Adipocyte (in vitro differentiated cells): ENCODE data around the gene TRIM14.
"Not testable (repeated sequence)": the region's sequence is repeated elsewhere in the genome, so short reads cannot be mapped to it uniquely, and the experiment has no call there.

Source experiments
- DNase-seq: peaks from one replicate; pipeline ENCODE4 v3.0.0-alpha.2; 2015; ENCODE audit warnings: low read depth
- H3K27me3 ChIP-seq: replicated peaks from 2 replicates; pipeline ENCODE4 v1.7.0; 2013; ENCODE audit warnings: mild to moderate bottlenecking, low read length, moderate library complexity; ENCODE audit not compliant: control insufficient read depth, insufficient read depth
- H3K36me3 ChIP-seq: 2 replicates; pipeline ENCODE4 v1.7.0; 2013; ENCODE audit warnings: low read length, mild to moderate bottlenecking, moderate library complexity; ENCODE audit not compliant: control insufficient read depth, insufficient read depth, severe bottlenecking
- H3K4me1 ChIP-seq: 2 replicates; pipeline ENCODE4 v1.7.0; 2013; ENCODE audit warnings: mild to moderate bottlenecking, low read length, moderate library complexity; ENCODE audit not compliant: control insufficient read depth, insufficient read depth
- H3K4me3 ChIP-seq: 2 replicates; pipeline ENCODE4 v1.7.0; 2013; ENCODE audit warnings: mild to moderate bottlenecking, low read length, moderate library complexity
- H3K9ac ChIP-seq: 2 replicates; pipeline ENCODE4 v1.7.0; 2013; ENCODE audit warnings: mild to moderate bottlenecking, low read length, moderate library complexity
- H3K9me3 ChIP-seq: 2 replicates; pipeline ENCODE4 v1.7.0; 2013; ENCODE audit warnings: mild to moderate bottlenecking, low read length, moderate library complexity; ENCODE audit not compliant: control insufficient read depth

The TRIM14 gene

DNA sequence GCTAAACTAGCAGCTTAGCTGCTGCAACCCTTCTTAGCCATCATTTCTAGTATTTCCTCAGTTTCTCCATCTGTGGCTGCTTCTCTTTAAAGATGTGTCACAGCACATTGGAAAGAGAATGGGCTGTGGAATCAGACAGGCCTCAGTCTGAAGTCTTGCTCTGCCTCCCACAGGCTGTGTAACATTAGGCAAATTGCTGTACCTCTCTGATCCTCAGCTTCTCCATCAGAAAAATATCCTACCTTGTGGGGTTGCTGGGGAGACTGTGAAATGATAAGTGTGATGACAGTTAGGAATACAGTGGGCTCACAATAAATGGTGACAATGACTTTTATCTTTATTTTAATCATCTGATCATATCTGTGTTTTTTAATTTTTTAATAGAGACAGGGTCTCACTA lies 17.5 kb upstream of the TRIM14 start:
- no peak for DNase-seq
- no peaks in the 10 kb centered on the region for H3K4me1 ChIP-seq

DNA sequence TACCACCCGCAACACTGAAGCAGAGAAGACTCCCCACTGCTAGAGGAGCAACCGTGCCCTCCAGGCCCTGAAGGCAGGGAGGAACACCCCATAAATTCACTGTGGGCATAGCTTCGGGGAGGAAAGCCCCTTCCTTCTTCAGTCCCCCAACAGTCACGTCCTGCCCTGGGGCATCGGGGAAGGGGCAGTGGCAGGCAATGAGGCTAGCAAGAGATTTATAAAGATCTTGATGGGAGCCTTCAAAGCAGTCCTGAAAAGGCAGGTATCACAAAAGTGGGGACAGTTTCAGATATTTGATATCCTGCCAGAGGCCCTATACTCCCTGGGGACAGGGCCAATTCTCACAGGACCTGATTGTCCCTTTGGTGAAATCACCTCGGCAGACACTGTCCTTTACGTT lies 16.9 kb upstream of the TRIM14 start:
- H3K9me3 ChIP-seq = no peaks in the 10 kb centered on the region
- no peaks in the 10 kb centered on the region for H3K4me1 ChIP-seq
- H3K36me3 ChIP-seq = no peaks in the 10 kb centered on the region
- H3K9ac ChIP-seq = no peak overlapping the region
- no peak overlapping the region for H3K4me3 ChIP-seq
- DNase-seq = no peak
- H3K27me3 ChIP-seq = peaks cover 14% of the 10 kb centered on the region

More for the DNA sequence above, 17.5 kb upstream of the TRIM14 start:
- Histone ChIP-seq H3K27me3 (peaks cover 14% of the 10 kb centered on the region), H3K9ac (no peak overlapping the region), H3K4me3 (no peak overlapping the region), H3K36me3 (no peaks in the 10 kb centered on the region), H3K9me3 (no peaks in the 10 kb centered on the region)

DNA sequence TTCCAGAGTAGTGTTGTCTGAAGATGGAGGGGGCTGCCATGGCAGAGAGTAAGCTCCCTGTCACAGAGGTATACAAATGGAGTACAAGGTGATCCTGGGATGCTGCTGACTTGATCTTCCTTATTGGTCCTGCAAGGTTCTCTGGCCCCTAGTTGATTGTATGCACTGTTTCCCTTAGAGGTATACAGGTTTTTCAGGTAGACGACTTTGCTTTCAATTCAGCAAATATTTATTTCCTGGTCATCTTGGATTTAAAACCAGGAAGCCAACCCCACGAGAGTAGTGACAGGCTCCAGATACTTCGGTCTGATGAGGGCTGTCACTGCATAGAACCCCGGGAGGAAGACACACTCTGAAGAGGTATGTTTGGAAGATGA lies 16.5 kb upstream of the TRIM14 start:
- Histone ChIP-seq H3K4me3 (no peak overlapping the region), H3K27me3 (peaks cover 14% of the 10 kb centered on the region), H3K36me3 (no peaks in the 10 kb centered on the region), H3K9me3 (no peaks in the 10 kb centered on the region), H3K4me1 (no peaks in the 10 kb centered on the region), H3K9ac (no peak overlapping the region)
- DNase-seq = no peak

DNA sequence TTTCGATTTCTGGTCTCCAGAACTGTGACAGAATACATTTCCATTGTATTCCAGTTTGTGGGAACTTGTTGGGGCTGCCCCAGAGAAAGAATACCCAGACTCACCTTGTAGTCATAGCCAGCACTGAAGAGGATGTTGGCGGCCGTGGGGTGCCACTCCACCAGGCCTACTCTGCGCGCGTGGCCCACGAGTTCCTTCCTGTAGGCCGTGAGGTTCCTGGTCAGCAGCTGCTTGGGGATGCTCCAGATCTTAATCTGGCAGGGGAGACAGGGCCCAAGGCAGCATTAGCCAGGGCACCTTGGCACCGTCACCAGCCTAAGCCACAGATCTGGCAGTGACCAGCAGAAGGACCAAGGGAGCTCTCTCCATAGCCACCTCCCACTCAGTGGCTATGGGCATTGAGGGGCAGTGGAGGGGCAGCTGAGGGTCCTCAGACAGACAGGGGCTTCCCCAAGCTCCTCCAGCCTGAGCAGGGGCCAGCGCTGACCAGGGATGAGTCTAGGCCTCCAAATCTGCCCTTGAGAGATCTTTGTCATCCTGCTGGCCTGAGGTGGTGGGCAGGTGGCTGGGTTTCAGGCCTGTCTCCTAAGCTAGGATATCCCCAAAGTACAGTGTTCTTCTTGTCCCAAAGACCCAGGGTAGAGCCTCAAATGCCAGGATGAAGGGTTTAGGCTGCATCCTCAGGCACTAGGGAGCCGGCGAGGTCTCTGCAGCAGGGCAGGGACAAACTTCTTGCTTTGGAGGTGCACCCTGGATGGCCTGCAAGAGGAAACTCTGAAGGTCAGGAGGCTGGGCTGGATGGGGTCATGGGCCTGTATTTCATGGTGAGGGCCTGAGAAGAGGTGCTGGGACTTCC lies 15.9 kb upstream of the TRIM14 start:
- no peak for DNase-seq
- Histone ChIP-seq H3K27me3 (peaks cover 13% of the 10 kb centered on the region), H3K4me3 (no peak overlapping the region), H3K9ac (no peak overlapping the region), H3K4me1 (no peaks in the 10 kb centered on the region), H3K9me3 (no peaks in the 10 kb centered on the region), H3K36me3 (no peaks in the 10 kb centered on the region)

DNA sequence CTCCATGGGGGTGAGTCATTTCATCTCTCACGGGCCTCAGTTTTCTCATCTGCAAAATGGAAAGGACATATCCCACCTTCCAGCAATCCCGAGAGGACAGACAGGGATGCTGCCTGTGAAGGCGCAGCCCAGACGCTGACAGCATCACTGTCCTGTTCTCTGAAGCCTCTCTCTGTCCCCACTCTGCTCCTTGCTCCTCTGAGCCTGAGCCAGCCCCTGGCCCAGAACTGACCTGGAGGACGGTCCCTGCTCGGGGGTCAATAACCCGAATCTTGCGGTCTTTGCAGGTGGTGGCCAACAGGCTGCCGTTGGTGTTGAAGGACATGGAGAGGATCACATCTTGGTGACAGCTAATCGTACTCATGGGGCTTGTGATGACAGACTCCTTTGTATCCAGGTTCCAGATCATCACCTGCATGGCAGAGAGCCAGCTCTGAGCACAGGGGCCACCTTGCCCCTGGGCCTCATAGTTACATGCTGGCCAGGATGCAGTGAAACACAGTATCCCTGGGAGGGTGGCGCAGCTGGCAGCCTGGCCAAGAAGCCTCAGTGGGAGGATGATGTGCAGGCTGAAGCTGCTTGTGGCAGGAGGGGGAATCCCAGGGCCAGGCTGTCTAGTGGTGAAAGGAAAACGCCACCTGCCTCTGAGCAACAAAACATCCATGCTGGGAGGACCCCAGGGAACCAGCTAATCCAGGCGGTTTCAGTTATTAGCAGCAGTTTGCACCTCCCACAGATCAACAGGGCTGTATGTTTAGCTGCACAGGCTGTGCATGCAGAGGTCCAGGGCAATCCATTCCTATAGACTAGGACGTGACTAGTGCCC lies 14.0 kb upstream of the TRIM14 start:
- no peaks in the 10 kb centered on the region for H3K36me3 ChIP-seq
- no peaks in the 10 kb centered on the region for H3K4me1 ChIP-seq
- H3K9me3 ChIP-seq = no peaks in the 10 kb centered on the region
- H3K27me3 ChIP-seq = peaks cover 15% of the 10 kb centered on the region
- no peak overlapping the region for H3K9ac ChIP-seq
- no peak for DNase-seq
- H3K4me3 ChIP-seq = no peak overlapping the region

DNA sequence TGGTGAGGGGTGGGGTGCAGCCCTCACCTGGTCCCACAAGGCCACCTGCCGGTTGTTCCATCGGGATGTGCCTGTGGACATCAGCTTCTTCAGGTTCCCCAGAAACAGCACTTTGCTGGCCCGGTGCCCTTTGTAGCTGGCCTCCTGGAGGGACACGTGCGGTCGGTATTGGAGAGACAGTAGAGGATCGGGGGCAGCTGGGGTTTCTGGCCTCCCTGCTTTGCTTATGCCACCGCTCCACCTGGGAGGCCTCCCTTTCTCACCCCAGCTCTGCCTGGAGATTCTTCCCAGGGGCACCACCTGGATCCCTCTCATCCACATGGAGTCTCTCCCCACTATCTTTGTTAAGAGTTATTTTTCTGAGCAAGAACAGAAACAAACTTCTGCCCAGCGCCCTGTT lies 13.1 kb upstream of the TRIM14 start:
- Histone ChIP-seq H3K9ac (no peak overlapping the region), H3K4me1 (no peaks in the 10 kb centered on the region), H3K9me3 (no peaks in the 10 kb centered on the region), H3K27me3 (peaks cover 11% of the 10 kb centered on the region), H3K4me3 (no peak overlapping the region), H3K36me3 (no peaks in the 10 kb centered on the region)
- DNase-seq = no peak

DNA sequence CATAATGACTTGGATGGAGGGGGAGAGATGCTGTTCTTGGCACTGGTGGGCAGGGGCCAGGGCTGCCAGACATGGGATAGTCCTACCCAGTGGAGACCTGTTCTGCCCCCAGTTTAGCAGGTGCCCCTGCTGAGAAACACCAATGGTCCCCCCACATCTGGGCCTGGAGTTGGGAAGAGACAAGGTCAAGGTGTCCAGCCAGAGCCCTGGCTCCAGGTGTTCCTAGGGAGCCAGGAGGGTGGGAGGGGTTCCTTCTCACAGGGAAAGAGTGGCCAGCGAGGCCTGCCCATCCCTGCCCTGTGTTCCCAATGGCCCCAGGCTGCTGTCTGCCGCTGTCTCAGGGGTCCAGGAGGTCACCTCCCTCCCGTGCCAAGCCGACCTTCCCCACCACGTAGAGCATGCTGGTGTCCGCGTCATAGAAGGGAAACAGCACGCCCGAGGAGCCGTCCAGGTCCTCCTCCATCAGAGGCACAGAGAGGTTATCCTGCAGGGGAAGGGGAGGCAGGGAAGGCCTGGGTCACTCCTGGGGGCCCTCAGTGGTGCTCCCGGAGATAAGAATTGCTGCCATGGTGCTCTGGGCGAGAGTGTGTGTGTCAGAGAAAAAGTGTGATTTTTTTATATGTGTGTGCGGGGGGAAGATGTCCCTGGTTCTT lies 11.7 kb upstream of the TRIM14 start:
- Histone ChIP-seq H3K36me3 (no peaks in the 10 kb centered on the region), H3K4me3 (no peak overlapping the region), H3K4me1 (no peaks in the 10 kb centered on the region), H3K27me3 (peaks cover 8% of the 10 kb centered on the region), H3K9ac (no peak overlapping the region), H3K9me3 (no peaks in the 10 kb centered on the region)
- DNase-seq = no peak

DNA sequence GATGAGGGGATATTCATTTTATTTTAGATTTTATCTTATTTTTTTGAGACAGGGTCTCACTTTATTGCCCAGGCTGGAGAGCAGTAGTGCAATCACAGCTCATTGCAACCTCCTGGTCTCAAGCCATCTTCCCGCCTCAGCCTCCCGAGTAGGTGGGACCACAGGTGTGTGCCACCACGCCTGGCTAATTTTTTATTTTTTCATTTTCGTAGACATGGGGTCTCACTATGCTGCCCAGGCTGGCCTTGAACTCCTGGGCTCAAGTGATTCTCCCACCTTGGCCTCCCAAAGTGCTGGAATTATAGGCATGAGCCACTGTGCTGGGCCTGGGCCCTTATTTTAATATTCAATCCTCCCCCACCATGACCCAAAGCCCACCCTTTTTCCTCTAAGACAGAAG lies 11.0 kb upstream of the TRIM14 start:
- H3K4me3 ChIP-seq, H3K4me1 ChIP-seq, H3K36me3 ChIP-seq, DNase-seq, H3K9me3 ChIP-seq, H3K9ac ChIP-seq, H3K27me3 ChIP-seq: not testable (repeated sequence)

DNA sequence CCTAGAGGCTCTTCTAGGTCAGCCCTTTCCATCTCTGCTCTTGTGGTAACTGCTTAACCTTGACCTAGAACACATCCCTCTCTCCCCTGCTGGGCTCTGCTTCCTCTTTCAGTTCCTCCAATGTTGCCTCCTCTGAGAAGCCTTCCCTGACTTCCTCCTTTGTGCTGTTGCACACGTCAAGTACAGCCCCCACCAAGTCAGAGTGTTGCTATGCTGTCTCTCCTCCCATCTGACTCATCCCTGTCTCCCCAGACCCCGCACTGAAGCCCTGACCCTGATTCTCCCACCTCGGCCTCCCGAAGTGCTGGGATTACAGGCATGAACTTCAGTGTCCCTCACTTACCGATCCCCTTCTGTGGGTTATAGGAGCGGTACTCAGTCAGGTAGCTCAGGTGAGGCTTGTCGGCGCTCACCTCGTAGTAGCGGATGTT lies 10.4 kb upstream of the TRIM14 start:
- Histone ChIP-seq H3K4me3 (no peak overlapping the region), H3K27me3 (peaks cover 8% of the 10 kb centered on the region), H3K36me3 (no peaks in the 10 kb centered on the region), H3K4me1 (no peaks in the 10 kb centered on the region), H3K9ac (no peak overlapping the region), H3K9me3 (no peaks in the 10 kb centered on the region)
- DNase-seq = no peak

DNA sequence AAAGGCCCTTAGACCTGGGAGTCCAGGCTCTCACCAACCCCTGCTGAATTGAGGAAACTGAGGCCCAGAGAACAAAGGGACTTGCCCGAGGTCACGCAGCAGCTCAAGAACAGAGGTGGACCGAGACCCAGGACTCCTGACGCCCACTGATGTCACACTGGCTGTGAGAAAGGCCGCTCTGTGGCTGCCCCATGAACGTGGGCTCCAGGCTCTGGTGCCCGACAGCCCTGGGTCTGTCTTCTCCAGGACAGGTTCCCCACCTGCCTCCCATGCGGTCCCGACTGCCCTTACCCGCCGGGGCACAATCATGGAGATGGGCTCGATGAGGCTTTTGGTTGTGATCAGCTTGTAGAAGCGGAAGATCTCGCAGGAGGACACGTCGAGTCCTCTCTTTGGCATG lies 9.3 kb upstream of the TRIM14 start:
- no peaks in the 10 kb centered on the region for H3K36me3 ChIP-seq
- no peak for DNase-seq
- H3K4me3 ChIP-seq = no peak overlapping the region
- H3K4me1 ChIP-seq = no peaks in the 10 kb centered on the region
- H3K9ac ChIP-seq = no peak overlapping the region
- no peaks in the 10 kb centered on the region for H3K9me3 ChIP-seq
- H3K27me3 ChIP-seq = peaks cover 8% of the 10 kb centered on the region

DNA sequence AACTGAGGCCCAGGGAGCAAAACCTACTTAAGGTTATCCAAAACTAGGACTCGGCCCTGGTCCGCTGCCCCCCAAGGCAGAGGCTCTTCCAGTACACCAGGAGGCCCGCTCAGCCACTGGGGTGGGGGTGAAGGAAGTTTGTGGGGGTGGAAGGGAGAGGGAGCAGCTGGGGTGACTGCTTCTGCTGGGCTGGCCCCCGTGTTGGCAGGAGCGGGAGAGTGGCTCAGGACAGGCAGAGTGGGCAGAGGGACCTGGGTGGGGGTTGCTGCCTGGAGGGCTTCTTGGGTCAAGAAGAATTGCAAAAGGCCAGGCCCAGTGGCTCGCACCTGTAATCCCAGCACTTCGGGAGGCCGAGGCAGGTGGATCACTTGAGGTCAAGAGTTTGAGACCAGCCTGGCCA lies 8.2 kb upstream of the TRIM14 start:
- no peaks in the 10 kb centered on the region for H3K36me3 ChIP-seq
- no peaks in the 10 kb centered on the region for H3K9me3 ChIP-seq
- no peak overlapping the region for H3K9ac ChIP-seq
- H3K27me3 ChIP-seq = peaks cover 9% of the 10 kb centered on the region
- H3K4me1 ChIP-seq = no peaks in the 10 kb centered on the region
- no peak for DNase-seq
- no peak overlapping the region for H3K4me3 ChIP-seq
